ENCODE data around the gene SPINK6.

SPINK6 gene

DNA sequence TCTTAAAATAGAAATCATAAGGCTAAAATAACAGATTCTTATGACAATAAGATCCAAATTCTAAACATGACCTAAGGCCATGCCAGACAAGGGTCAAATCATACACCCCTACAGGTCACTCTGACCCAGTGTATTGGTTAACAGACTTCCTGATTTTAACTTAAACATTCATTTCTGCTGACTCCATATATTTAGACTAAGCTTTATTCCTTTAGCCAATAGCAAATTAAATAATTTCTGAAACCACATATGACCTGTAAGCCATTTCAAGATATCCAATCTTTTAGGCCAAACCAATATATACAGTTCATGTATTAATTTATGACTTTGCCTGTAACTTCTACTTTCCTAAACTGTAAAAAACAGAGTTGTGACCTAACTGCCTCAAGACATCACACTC is 58.4 kb downstream of the SPINK6 start:
- peaks cover 0 to 8% of the 10 kb centered on the region in 2 donors for H3K9me3 ChIP-seq (ENCODE audit: control insufficient read depth in 1 of 2, low read length in 2 of 2)
- no peak overlapping the region for H3K9ac ChIP-seq (ENCODE audit: low read depth in 1 of 2, low read length in 2 of 2)
- H3K4me3 ChIP-seq (ENCODE audit: low read depth in 1 of 2, low read length in 2 of 2), result no peak overlapping the region
- no peaks in the 10 kb centered on the region for H3K36me3 ChIP-seq (ENCODE audit: control insufficient read depth in 1 of 2, insufficient read depth in 2 of 2, low read length in 2 of 2)
- H3K4me1 ChIP-seq (ENCODE audit: control insufficient read depth in 1 of 2, insufficient read depth in 2 of 2, low read length in 2 of 2), result no peaks in the 10 kb centered on the region
- no peaks in the 10 kb centered on the region for H3K27me3 ChIP-seq (ENCODE audit: control insufficient read depth in 1 of 2, insufficient read depth in 2 of 2, low read length in 2 of 2)
- no peak overlapping the region for H3K27ac ChIP-seq (ENCODE audit: low read depth, low read length)

Data from duodenal mucosa (tissue), 2 donors.